Cardiac fibroblast (primary cell): ENCODE results near the gene FAM124A.

ENCODE experiments used
- DNase-seq, 2 donors: peaks; one replicate each; pipeline versions ENCODE4 v3.0.0 to v3.0.0-alpha.2; 2010; ENCODE audit warnings: low read depth in 2 of 2
- H3K4me3 ChIP-seq, 2 donors: replicated peaks in 1 of 2; 1 replicate in 1 of 2; 2 replicates in 1 of 2; pipeline ENCODE4 v1.5.1; 2011; ENCODE audit warnings: low read depth in 2 of 2, low read length in 2 of 2, mild to moderate bottlenecking in 2 of 2, moderate library complexity in 1 of 2
- CTCF ChIP-seq: IDR thresholded peaks from one replicate; pipeline ENCODE4 v1.5.1; 2011; ENCODE audit warnings: low read depth, mild to moderate bottlenecking, low read length, inconsistent platforms

FAM124A gene

GRCh38 chr13:51180853-51181511, 41.2 kb upstream of the FAM124A start:
- H3K4me3 ChIP-seq, result no peak overlapping the region
- no peak for TF ChIP-seq CTCF
- DNase-seq, result no peak

- no peak for DNase-seq
- H3K4me3 ChIP-seq, result no peak overlapping the region
- TF ChIP-seq CTCF, result no peak
Observed at GRCh38 chr13:51181786-51182383, 40.3 kb upstream of the FAM124A start.

- no peak overlapping the region for H3K4me3 ChIP-seq
- DNase-seq, result no peak
- no peak for TF ChIP-seq CTCF
Observed at GRCh38 chr13:51191743-51192142, 30.5 kb upstream of the FAM124A start.

GRCh38 chr13:51192348-51192747, 29.9 kb upstream of the FAM124A start:
- TF ChIP-seq CTCF, result no peak
- peak; percentile 26 to 38 for DNase-seq
- H3K4me3 ChIP-seq, result no peak overlapping the region

- no peak for DNase-seq
- no peak for TF ChIP-seq CTCF
Observed at GRCh38 chr13:51193387-51193786, 28.8 kb upstream of the FAM124A start.

GRCh38 chr13:51194942-51195341, 27.3 kb upstream of the FAM124A start:
- no peak overlapping the region for H3K4me3 ChIP-seq
- TF ChIP-seq CTCF, result no peak
- no peak for DNase-seq

More at GRCh38 chr13:51193387-51193786, 28.8 kb upstream of the FAM124A start:
- no peak overlapping the region for H3K4me3 ChIP-seq
